Measurements from ENCODE around the gene PRH2. TPM values are rescaled to one million over a fixed set of nuclear protein-coding genes. Genes with fewer than 3 reads are reported as not detected.

PRH2 gene
- polyA plus RNA-seq, 1 of the 3 experiments (the other 2 are of a cell fraction) = not detected

DNA sequence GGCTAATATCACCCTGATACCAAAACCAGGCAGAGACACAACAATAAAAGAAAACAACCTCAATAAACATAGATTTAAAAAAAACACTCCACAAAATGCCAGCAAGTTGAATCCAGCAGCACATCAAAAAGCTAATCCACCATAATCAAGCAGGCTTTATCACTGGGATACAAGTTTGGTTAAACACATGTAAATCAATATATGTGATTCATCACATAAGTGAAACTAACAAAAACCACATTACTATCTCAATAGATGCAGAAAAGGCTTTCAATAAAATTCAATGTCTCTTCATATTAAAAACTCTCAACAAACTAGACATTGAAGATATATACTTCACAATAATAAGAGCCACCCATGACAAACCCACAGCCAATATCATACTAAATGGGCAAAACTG lies 27.0 kb downstream of the PRH2 start:
- Histone ChIP-seq H2AFZ (ENCODE audit: low read depth) (no peak overlapping the region), H3K27ac (ENCODE audit: low read depth in 2 of 2, low read length in 1 of 2) (no peak overlapping the region), H3K4me3 (ENCODE audit: low read depth in 2 of 2, low read length in 1 of 2) (no peak overlapping the region), H4K20me1 (ENCODE audit: insufficient read depth) (no peaks in the 10 kb centered on the region), H3F3A (replicated peaks; ENCODE audit: insufficient read depth) (no peaks in the 10 kb centered on the region), H3K27me3 (ENCODE audit: insufficient read depth) (no peaks in the 10 kb centered on the region), H3K36me3 (replicated peaks in 1 of 2; ENCODE audit: control insufficient read depth in 1 of 2, insufficient read depth in 2 of 2, low read length in 1 of 2) (no peaks in the 10 kb centered on the region), H3K79me2 (ENCODE audit: insufficient read depth) (peaks cover 31% of the 10 kb centered on the region), H3K9me2 (no peaks in the 10 kb centered on the region), H3K4me1 (ENCODE audit: control insufficient read depth in 1 of 2, insufficient read depth in 2 of 2, low read depth in 1 of 2, low read length in 1 of 2) (no peaks in the 10 kb centered on the region), H3K4me2 (no peak overlapping the region), H3K9ac (no peak overlapping the region), H3K9me3 (no peaks in the 10 kb centered on the region; the same call in 1 of the 2 replicates)
- no peak for TF ChIP-seq MAX (IDR thresholded peaks at IDR 0.05; ENCODE audit: low read depth)
- TF ChIP-seq FOSL2 (IDR thresholded peaks at IDR 0.05; ENCODE audit: borderline replicate concordance, low read depth) = no peak
- no peak for TF ChIP-seq RXRA (IDR thresholded peaks at IDR 0.05; ENCODE audit: borderline replicate concordance, low read depth)
- no peak for TF ChIP-seq TEAD4 (IDR thresholded peaks at IDR 0.05; ENCODE audit: borderline replicate concordance, insufficient read depth)
- no peak for TF ChIP-seq ELF1 (IDR thresholded peaks at IDR 0.05)
- TF ChIP-seq TCF12 (IDR thresholded peaks at IDR 0.05) = no peak
- TF ChIP-seq, protein P1, sequence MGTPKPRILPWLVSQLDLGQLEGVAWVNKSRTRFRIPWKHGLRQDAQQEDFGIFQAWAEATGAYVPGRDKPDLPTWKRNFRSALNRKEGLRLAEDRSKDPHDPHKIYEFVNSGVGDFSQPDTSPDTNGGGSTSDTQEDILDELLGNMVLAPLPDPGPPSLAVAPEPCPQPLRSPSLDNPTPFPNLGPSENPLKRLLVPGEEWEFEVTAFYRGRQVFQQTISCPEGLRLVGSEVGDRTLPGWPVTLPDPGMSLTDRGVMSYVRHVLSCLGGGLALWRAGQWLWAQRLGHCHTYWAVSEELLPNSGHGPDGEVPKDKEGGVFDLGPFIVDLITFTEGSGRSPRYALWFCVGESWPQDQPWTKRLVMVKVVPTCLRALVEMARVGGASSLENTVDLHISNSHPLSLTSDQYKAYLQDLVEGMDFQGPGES (IDR thresholded peaks at IDR 0.05; ENCODE audit: low read depth, low read length) = no peak
- no peak for TF ChIP-seq RFX5 (IDR thresholded peaks at IDR 0.05; ENCODE audit: low read length)
- no peak for TF ChIP-seq NFIC (IDR thresholded peaks at IDR 0.05; ENCODE audit: borderline replicate concordance)
- TF ChIP-seq, protein P2, sequence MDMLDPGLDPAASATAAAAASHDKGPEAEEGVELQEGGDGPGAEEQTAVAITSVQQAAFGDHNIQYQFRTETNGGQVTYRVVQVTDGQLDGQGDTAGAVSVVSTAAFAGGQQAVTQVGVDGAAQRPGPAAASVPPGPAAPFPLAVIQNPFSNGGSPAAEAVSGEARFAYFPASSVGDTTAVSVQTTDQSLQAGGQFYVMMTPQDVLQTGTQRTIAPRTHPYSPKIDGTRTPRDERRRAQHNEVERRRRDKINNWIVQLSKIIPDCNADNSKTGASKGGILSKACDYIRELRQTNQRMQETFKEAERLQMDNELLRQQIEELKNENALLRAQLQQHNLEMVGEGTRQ (IDR thresholded peaks at IDR 0.05; ENCODE audit: borderline replicate concordance, low read depth, low read length) = no peak
- no peak for TF ChIP-seq TAF1 (IDR thresholded peaks at IDR 0.05; ENCODE audit: borderline replicate concordance, low read depth, low read length)
- no peak for TF ChIP-seq POLR2AphosphoS5 (IDR thresholded peaks at IDR 0.05; ENCODE audit: low read depth, low read length)
- CTCF ChIA-PET = no interaction called here
- POLR2A ChIA-PET = no interaction called here
- DNase-seq = no peak

- Histone ChIP-seq H2AFZ (ENCODE audit: low read depth) (no peak overlapping the region), H3K4me3 (ENCODE audit: low read depth in 2 of 2, low read length in 1 of 2) (no peak overlapping the region), H3K9me2 (no peaks in the 10 kb centered on the region), H3K27ac (ENCODE audit: low read depth in 2 of 2, low read length in 1 of 2) (no peak overlapping the region), H3K9ac (no peak overlapping the region), H3K36me3 (replicated peaks in 1 of 2; ENCODE audit: control insufficient read depth in 1 of 2, insufficient read depth in 2 of 2, low read length in 1 of 2) (no peaks in the 10 kb centered on the region), H3K4me1 (ENCODE audit: control insufficient read depth in 1 of 2, insufficient read depth in 2 of 2, low read depth in 1 of 2, low read length in 1 of 2) (no peaks in the 10 kb centered on the region; a peak in 1 of 4 replicates), H3K4me2 (no peak overlapping the region), H3K9me3 (no peaks in the 10 kb centered on the region; the same call in 1 of the 2 replicates), H3K27me3 (ENCODE audit: insufficient read depth) (no peaks in the 10 kb centered on the region), H4K20me1 (ENCODE audit: insufficient read depth) (no peaks in the 10 kb centered on the region), H3F3A (replicated peaks; ENCODE audit: insufficient read depth) (no peaks in the 10 kb centered on the region), H3K79me2 (ENCODE audit: insufficient read depth) (peaks cover 31% of the 10 kb centered on the region)
- CTCF ChIA-PET = interaction anchor here (1.3 kb wide), 1 partner anchor 242 kb away, joined by 5 read pairs; no protein-coding TSS in a partner anchor
- TF ChIP-seq JUND (IDR thresholded peaks at IDR 0.05) = 0 out of 2 replicates have a peak, but pooled peaks have one; percentile 11
- no peak for TF ChIP-seq NRF1 (IDR thresholded peaks at IDR 0.05; ENCODE audit: low read depth, low read length)
- TF ChIP-seq TCF12 (IDR thresholded peaks at IDR 0.05) = peak; percentile 41; the same call in 1 of the 2 replicates
- no peak for TF ChIP-seq CHD2 (IDR thresholded peaks at IDR 0.05; ENCODE audit: low read length, partially characterized antibody)
- POLR2A ChIA-PET = no interaction called here
- DNase-seq = no peak
Measured at GRCh38 chr12:10957741-10958140, 28.7 kb downstream of the PRH2 start.

Data from SK-N-SH (cell line).